B cell (primary cell): ENCODE results near the gene CTIF. TPM values are rescaled to one million over a fixed set of nuclear protein-coding genes. Genes with fewer than 3 reads are reported as not detected.

Source experiments
- ATAC-seq: fragments of 200-7000 bp; cut with Tn5 transposase; one replicate; pipeline ENCODE4 v1.10.0; 2021; ENCODE audit warnings: low read depth, mild to moderate bottlenecking, moderate number of reproducible peaks, moderate library complexity
- CTCF ChIA-PET: fragments of 350-600 bp; sonication (Branson Sonifier 250); formaldehyde crosslinking; loops from one replicate; lab custom pipeline; 2021; ENCODE audit warnings: antibody characterized with exemption, inconsistent platforms; lab: Charles Lee
- POLR2A ChIA-PET: fragments of 350-600 bp; sonication (Branson Sonifier 250); formaldehyde crosslinking; loops from one replicate; lab custom pipeline; 2021; ENCODE audit warnings: antibody characterized with exemption; lab: Charles Lee
- DNase-seq: peaks from one replicate; pipeline ENCODE4 v3.0.0; 2013
- H2AFZ ChIP-seq: 2 replicates; pipeline ENCODE4 v1.6.1; 2012; ENCODE audit warnings: mild to moderate bottlenecking, low read depth, low read length; ENCODE audit not compliant: insufficient read depth, poor library complexity, severe bottlenecking
- H3K27ac ChIP-seq, 2 donors: 1 replicate in 1 of 2; 2 replicates in 1 of 2; pipeline ENCODE4 v1.5.1; 2012 to 2013; ENCODE audit warnings: low read length in 2 of 2, mild to moderate bottlenecking in 2 of 2, moderate library complexity in 1 of 2
- H3K27me3 ChIP-seq, 4 experiments: fragments of 200-600 bp in 1 of 4; sonication (generic) in 1 of 4; replicated peaks in 1 of 4; 1 replicate in 2 of 4; 2 replicates in 2 of 4; pipeline versions ENCODE4 v1.6.1 to v1.7.0; 2013 to 2016; ENCODE audit warnings: low read length in 3 of 4, mild to moderate bottlenecking in 2 of 4, mixed read lengths in 1 of 4, moderate library complexity in 1 of 4; ENCODE audit not compliant: insufficient read depth in 4 of 4, control insufficient read depth in 3 of 4; ENCODE audit errors: control extremely low read depth in 1 of 4
- H3K36me3 ChIP-seq, 2 experiments: replicated peaks in 1 of 2; 1 replicate in 1 of 2; 2 replicates in 1 of 2; pipeline versions ENCODE4 v1.6.1 to v1.7.1; 2013; ENCODE audit warnings: low read length in 1 of 2; ENCODE audit not compliant: insufficient read depth in 2 of 2, control insufficient read depth in 1 of 2; ENCODE audit errors: control extremely low read depth in 1 of 2, extremely low read depth in 1 of 2
- H3K4me1 ChIP-seq, 2 donors: fragments of 200-600 bp in 1 of 2; sonication (generic) in 1 of 2; 1 replicate in 1 of 2; 2 replicates in 1 of 2; pipeline versions ENCODE4 v1.5.1 to v1.6.1; 2013 to 2017; ENCODE audit warnings: low read length in 2 of 2; ENCODE audit not compliant: control insufficient read depth in 2 of 2, insufficient read depth in 2 of 2
- H3K4me2 ChIP-seq: replicated peaks from 2 replicates; pipeline ENCODE3; 2012; ENCODE audit warnings: mild to moderate bottlenecking, low read depth, low read length; ENCODE audit not compliant: poor library complexity, severe bottlenecking
- H3K4me3 ChIP-seq, 5 experiments: fragments of 200-600 bp in 1 of 5; sonication (generic) in 1 of 5; 1 replicate in 3 of 5; 2 replicates in 2 of 5; pipeline versions ENCODE4 v1.5.1 to v1.7.0; 2011 to 2016; ENCODE audit warnings: low read length in 4 of 5, mild to moderate bottlenecking in 4 of 5, low read depth in 2 of 5, control low read depth in 1 of 5, moderate library complexity in 1 of 5; ENCODE audit not compliant: insufficient read depth in 1 of 5; ENCODE audit errors: control extremely low read depth in 1 of 5, extremely low read depth in 1 of 5
- H3K79me2 ChIP-seq: fragments of 200-600 bp; sonication (generic); one replicate; pipeline ENCODE4 v1.6.0; 2016; ENCODE audit warnings: low read length; ENCODE audit not compliant: control insufficient read depth, insufficient read depth
- H3K9ac ChIP-seq: fragments of 200-600 bp; sonication (generic); 2 replicates; pipeline ENCODE4 v1.6.1; 2017; ENCODE audit warnings: mild to moderate bottlenecking, low read length, moderate library complexity
- H3K9me3 ChIP-seq, 3 donors: one replicate each; pipeline versions ENCODE4 v1.6.1 to v1.7.1; 2013; ENCODE audit warnings: low read length in 2 of 3; ENCODE audit not compliant: control insufficient read depth in 2 of 3, insufficient read depth in 1 of 3; ENCODE audit errors: control extremely low read depth in 1 of 3
- H4K20me1 ChIP-seq: 2 replicates; pipeline ENCODE4 v1.6.0; 2012; ENCODE audit warnings: mild to moderate bottlenecking, low read length; ENCODE audit not compliant: insufficient read depth, control insufficient read depth, poor library complexity, severe bottlenecking
- H3K27ac Mint-ChIP-seq: one replicate; pipeline ENCODE4 v1.8.0; 2021; ENCODE audit warnings: mixed read lengths
- H3K27me3 Mint-ChIP-seq: one replicate; pipeline ENCODE4 v1.8.0; 2021; ENCODE audit warnings: mixed read lengths
- H3K4me1 Mint-ChIP-seq: one replicate; pipeline ENCODE4 v1.8.0; 2021; ENCODE audit warnings: mixed read lengths
- H3K4me3 Mint-ChIP-seq: one replicate; pipeline ENCODE4 v1.8.0; 2021; ENCODE audit warnings: mixed read lengths
- H3K9me3 Mint-ChIP-seq: one replicate; pipeline ENCODE4 v1.8.0; 2022; ENCODE audit warnings: mixed read lengths; ENCODE audit not compliant: insufficient read depth
- EZH2 ChIP-seq: IDR thresholded peaks from 2 replicates; pipeline ENCODE4 v1.6.1; 2012; ENCODE audit warnings: borderline replicate concordance, low read depth, mild to moderate bottlenecking, moderate library complexity, low read length; ENCODE audit not compliant: insufficient read depth, poor library complexity, severe bottlenecking
- WGBS: methylation state at CpG from one replicate; pipeline ENCODE4 v1.1.5; 2013; ENCODE audit warnings: missing lambda C conversion rate; ENCODE audit not compliant: insufficient coverage; 5-methylcytosine and 5-hydroxymethylcytosine counted together
- intact Hi-C: fragments of 100-400 bp; cut with micrococcal nuclease; formaldehyde crosslinking; loops from one replicate; pipeline ENCODE4 v1.10.0; 2022
- polyA plus RNA-seq: library from polyadenylated mRNA; depleted of rRNA; stranded (reverse); fragments of >200 nt; gene quantifications from 2 replicates; pipeline ENCODE4 v1.2.3, GENCODE V29; 2012
- total RNA-seq, 2 donors: library from RNA; stranded (reverse); fragments of 120-200 nt in 1 of 2; gene quantifications; 1 replicate in 1 of 2; 2 replicates in 1 of 2; pipeline versions ENCODE4 v1.2.3 to v1.2.4, GENCODE V29; 2013 to 2022
- TF ChIP-seq, protein P1 (sequence below): fragments of 200-600 bp; IDR thresholded peaks from one replicate; pipeline ENCODE4 v1.8.0; 2022; ENCODE audit warnings: antibody characterized with exemption, mild to moderate bottlenecking

Gene CTIF
- total and polyA plus RNA-seq, 2 donors (not counting 1 experiment from before 2014, with no cell fraction given) = 3.6 to 16.2 TPM

DNA sequence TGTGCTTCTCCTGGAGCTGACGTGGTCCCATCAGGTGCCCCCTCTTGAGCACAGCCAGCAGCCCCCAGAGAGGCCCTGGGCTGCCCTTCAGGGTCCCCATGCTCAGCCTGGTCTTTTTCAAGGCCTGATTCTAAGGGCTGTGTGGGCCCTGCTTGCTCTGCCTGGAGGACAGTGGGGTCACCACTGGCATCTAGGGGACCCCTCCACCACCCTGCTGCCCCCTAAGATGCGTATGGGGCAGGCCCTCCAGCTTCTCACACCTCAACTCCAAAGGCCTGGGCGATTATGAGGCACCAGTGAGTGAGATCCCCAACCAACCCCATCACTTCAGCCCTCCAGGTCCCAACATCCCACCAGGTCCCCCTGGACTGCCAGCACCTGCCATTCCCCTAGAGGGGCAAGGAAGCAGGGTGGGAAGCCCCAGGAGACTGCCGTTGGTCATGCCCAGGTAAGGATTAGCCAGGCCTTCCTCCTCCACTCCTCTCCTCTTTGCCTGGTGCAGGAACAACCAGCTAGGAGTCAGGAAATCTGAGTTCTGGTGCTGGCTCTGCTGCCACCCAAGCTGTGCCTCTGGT is 297.5 kb downstream of the CTIF start:
- H3K27me3 Mint-ChIP-seq = no peaks in the 10 kb centered on the region
- H3K9me3 ChIP-seq = no peaks in the 10 kb centered on the region
- H3K9me3 Mint-ChIP-seq = no peaks in the 10 kb centered on the region
- ChIA-PET CTCF (no interaction called here), POLR2A (interaction anchor here (0.7 kb wide), 1 partner anchor 116 kb away, joined by 3 read pairs; no protein-coding TSS in a partner anchor)
- TF ChIP-seq EZH2 = no peak
- TF ChIP-seq, protein P1, sequence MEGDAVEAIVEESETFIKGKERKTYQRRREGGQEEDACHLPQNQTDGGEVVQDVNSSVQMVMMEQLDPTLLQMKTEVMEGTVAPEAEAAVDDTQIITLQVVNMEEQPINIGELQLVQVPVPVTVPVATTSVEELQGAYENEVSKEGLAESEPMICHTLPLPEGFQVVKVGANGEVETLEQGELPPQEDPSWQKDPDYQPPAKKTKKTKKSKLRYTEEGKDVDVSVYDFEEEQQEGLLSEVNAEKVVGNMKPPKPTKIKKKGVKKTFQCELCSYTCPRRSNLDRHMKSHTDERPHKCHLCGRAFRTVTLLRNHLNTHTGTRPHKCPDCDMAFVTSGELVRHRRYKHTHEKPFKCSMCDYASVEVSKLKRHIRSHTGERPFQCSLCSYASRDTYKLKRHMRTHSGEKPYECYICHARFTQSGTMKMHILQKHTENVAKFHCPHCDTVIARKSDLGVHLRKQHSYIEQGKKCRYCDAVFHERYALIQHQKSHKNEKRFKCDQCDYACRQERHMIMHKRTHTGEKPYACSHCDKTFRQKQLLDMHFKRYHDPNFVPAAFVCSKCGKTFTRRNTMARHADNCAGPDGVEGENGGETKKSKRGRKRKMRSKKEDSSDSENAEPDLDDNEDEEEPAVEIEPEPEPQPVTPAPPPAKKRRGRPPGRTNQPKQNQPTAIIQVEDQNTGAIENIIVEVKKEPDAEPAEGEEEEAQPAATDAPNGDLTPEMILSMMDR = no peak
- DNase-seq (no peak), ATAC-seq (no peak)
- H3K79me2 ChIP-seq = no peaks in the 10 kb centered on the region
- no peaks in the 10 kb centered on the region for H3K36me3 ChIP-seq
- no peak overlapping the region for H3K4me3 ChIP-seq
- no peak overlapping the region for H2AFZ ChIP-seq
- H4K20me1 ChIP-seq = no peaks in the 10 kb centered on the region
- H3K9ac ChIP-seq = no peak overlapping the region
- WGBS = 74% methylated on average over 3 of the region's 4 CpGs
- H3K27ac Mint-ChIP-seq = no peak overlapping the region
- peaks cover 41% of the 10 kb centered on the region for H3K4me1 Mint-ChIP-seq
- peaks cover 0 to 3% (median 1%) of the 10 kb centered on the region in 4 experiments for H3K27me3 ChIP-seq
- no peak overlapping the region for H3K4me3 Mint-ChIP-seq
- no peak overlapping the region for H3K4me2 ChIP-seq
- H3K4me1 ChIP-seq = peaks cover 32 to 39% of the 10 kb centered on the region in 2 donors
- intact Hi-C loops = no loop called here
- H3K27ac ChIP-seq = no peak overlapping the region

DNA sequence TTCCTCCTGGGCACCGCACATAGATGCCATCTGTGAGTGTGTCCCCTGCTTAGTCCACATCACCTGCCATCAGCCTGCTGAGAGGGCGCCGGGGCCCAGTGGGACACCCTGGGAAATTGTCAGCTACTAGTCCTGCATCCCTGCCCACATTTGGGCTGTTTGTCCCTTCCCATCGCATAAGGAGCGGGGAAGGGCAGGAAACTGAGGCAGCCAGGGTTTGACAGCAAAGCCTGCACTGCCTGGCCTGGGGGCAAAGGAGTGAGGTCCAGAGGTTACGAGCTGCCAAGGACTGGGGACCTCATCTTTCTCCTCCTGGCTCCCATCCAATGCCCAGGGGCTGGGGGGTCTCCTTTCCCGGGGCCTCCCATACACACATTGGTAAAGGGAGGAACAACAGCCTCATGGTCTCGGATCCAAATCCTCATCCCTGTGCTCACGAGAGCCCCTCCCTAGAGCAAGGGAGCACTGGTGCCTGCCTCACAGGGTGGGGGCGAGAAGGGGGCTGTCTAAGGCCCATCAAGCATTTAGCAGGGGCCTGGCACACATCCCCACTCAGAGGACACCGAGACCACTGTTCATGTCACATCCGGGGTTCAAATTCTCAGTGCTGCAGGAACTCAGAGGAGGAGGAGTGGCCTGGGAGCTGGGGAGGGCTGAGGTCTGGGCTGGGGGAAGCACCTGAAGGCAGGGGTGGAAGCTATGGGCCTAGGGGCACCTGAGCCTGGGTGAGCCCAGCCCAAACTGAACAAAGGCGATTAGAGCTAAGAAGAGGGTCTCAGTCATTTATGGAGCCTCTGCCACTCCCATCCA is 298.2 kb downstream of the CTIF start:
- CTCF ChIA-PET = no interaction called here
- DNase-seq (no peak), ATAC-seq (no peak)
- TF ChIP-seq, protein P1 = no peak
- TF ChIP-seq EZH2 = no peak
- POLR2A ChIA-PET = no interaction called here
- Histone ChIP-seq H3K4me2 (no peak overlapping the region), H3K27me3 (peaks cover 0 to 3% (median 1%) of the 10 kb centered on the region in 4 experiments), H3K79me2 (no peaks in the 10 kb centered on the region), H3K27ac (no peak overlapping the region), H3K9me3 (no peaks in the 10 kb centered on the region), H3K4me1 (peaks cover 35 to 46% of the 10 kb centered on the region in 2 donors), H3K36me3 (no peaks in the 10 kb centered on the region), H2AFZ (no peak overlapping the region), H3K9ac (no peak overlapping the region), H3K4me3 (no peak overlapping the region), H4K20me1 (no peaks in the 10 kb centered on the region)
- 97% methylated on average over 13 of the region's 13 CpGs for WGBS
- intact Hi-C loops = no loop called here
- Mint-ChIP-seq H3K4me1 (peaks cover 44% of the 10 kb centered on the region), H3K27ac (no peak overlapping the region), H3K27me3 (no peaks in the 10 kb centered on the region), H3K9me3 (no peaks in the 10 kb centered on the region), H3K4me3 (no peak overlapping the region)
